A673 (cell line): ENCODE results near the gene CELF1.

Source experiments
- CTCF ChIP-seq: fragments of 300-800, 200-600 bp; sonication (generic); conservative IDR thresholded peaks from 2 replicates; pipeline ENCODE4 v1.5.1; 2017; ENCODE audit warnings: low read depth, mild to moderate bottlenecking, antibody characterized with exemption, low read length, moderate library complexity, mixed read lengths
- EZH2 ChIP-seq: fragments of 200-600 bp; sonication (generic); IDR thresholded peaks from 2 replicates; pipeline ENCODE4 v1.6.1; 2017; ENCODE audit warnings: borderline replicate concordance, low read depth, mild to moderate bottlenecking, mixed read lengths, antibody characterized with exemption, low read length; ENCODE audit not compliant: poor library complexity, severe bottlenecking

- TF ChIP-seq CTCF (no peak; the same call in 1 of the 2 replicates), EZH2 (no peak)
Observed at GRCh38 chr11:47553406-47553743, 443 bp upstream of the CELF1 start.
